ENCODE results near the gene ILKAP.

ILKAP gene

GRCh38 chr2:238236571-238236970 is 33.1 kb upstream of the ILKAP start:
- DNase-seq, result no peak

DNA sequence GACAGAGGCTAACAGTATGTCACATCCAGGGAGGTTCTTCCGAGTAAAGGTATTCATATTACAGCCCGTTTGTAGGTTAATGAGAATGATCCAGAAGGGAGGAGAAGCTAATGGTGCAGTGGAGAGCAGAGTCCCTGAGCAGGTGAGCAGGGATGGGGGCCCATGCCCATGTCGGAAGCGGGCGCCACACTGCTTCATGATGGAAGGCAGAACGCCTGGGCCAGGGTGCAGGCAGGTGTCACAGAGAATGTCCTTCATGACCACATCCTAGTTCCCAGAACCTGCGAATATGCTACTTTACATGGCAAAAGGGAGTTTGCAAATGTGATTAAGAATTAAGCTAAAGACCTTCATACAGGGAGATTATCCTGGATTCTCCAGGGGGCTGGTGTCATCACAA is 32.4 kb upstream of the ILKAP start:
- DNase-seq, result no peak

- no peak for DNase-seq
These were observed 31.8 kb upstream of the ILKAP start for GRCh38 chr2:238235331-238235732.

DNA sequence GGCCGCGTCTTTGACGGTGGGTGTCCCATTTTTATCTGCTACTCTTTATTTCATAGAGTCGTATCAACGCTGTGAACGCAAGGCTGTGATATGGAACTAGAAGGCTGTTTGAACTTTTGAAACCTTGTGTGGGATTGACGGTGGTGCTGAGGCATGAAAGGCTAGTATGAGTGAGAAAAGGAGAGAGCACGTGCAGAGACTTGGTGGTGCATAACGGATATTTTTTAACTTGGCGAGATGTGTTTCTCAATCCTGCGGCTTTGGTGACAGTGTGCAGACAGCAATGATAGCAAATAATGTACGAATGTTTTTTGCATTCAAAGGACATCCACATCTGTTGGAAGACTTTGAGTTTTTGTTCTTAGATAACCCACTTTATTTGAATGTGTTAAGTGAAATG is 30.1 kb upstream of the ILKAP start:
- no peak for DNase-seq

GRCh38 chr2:238231809-238232208 is 28.3 kb upstream of the ILKAP start:
- DNase-seq, result no peak

DNA sequence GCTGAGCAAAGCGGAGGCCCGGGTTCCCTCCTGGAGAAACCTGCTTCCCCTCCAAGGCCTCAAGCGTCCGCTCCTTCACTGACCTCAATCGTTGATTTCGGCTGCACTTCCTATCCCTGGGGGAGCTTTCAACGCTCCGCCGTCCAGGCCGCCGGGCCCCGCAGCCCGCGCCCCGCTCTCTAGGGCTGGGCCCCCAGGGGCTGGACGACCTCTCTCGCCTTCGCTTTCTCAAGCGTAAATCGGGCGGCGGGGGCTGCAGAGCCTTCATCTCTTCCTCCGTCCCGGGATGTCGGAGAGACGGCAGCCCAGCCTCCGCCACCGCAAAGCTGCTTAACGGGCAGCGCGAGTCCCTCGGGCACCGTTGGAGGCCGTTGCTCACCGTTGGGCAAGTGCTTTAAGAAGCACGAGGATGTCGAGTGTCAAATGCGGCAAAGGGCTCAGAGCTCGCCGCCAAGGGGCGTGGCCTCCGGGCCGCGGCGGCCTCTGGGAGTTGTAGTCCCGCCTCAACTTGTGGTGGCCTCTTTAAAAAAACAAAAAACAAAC is 27.8 kb upstream of the ILKAP start:
- DNase-seq, result no peak

- no peak for DNase-seq
These were observed 27.2 kb upstream of the ILKAP start for GRCh38 chr2:238230699-238231098.

GRCh38 chr2:238228700-238229099 is 25.2 kb upstream of the ILKAP start:
- DNase-seq, result no peak

DNA sequence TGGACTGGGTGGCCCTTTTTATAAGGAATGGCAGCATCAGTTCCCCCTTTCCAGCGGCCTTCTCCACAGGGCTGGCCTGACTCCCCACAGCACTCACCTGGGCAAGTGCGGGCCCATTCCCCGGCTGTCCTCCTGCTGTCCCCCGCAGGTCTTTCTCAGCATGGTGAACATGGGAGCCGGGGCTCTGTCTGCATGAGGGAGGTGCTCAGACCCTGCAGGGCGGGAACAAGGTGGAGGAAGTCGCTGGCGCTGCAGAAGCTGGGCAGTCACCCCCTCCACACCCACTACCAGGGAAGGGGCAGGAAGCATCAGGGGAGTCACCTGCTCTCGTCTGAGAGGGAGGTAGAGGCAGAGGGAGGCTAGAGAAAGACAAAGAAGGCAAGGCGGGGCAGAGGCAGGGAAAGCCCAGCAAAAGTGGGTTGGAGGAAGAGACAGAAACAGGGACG is 24.1 kb upstream of the ILKAP start:
- DNase-seq, result no peak

DNA sequence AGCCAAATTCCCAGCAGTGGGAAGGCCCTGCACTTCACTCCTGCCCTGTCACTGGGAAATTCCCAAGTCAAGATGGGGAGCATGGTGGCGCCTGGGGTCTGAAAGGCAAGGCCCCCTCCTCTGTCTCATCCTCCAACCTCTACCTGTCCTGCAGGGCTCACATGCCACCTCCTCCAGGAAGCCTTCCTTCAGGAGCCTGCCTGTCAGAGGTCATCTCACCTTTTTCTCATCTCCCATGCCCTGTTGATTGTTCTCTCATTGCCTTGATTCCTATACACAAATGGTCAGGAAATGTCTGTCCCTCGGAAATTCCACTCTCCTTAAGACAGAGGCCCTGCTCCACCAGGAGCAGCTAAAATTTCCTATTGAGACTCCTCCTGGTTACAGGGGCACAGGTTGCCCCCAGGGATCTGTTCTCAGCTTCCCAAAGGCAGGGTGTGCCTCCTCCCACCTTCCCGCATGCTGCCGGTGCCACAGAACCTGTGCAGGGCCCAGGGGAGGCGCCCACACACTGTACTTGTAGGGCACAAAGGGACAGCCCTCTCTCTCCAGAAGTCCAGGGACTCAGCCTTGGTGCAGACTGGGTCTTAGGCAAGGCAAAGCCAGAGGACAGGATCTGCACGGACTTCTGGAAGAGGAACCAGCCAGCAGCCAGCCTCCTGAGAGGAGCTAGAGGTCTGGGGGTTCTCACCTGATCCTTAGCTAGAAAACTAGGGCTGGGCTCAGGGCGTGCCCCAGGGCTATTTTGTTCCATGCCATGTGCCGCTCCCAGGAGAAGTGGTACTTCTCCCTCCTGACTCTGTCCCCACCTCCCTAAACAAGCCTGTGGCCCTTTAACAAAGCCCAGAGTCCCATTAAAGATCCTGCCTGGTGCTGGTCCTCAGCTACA is 23.4 kb upstream of the ILKAP start:
- DNase-seq, result no peak

GRCh38 chr2:238225911-238226697 is 22.6 kb upstream of the ILKAP start:
- DNase-seq, result no peak

GRCh38 chr2:238225121-238225520 is 21.6 kb upstream of the ILKAP start:
- no peak for DNase-seq

DNA sequence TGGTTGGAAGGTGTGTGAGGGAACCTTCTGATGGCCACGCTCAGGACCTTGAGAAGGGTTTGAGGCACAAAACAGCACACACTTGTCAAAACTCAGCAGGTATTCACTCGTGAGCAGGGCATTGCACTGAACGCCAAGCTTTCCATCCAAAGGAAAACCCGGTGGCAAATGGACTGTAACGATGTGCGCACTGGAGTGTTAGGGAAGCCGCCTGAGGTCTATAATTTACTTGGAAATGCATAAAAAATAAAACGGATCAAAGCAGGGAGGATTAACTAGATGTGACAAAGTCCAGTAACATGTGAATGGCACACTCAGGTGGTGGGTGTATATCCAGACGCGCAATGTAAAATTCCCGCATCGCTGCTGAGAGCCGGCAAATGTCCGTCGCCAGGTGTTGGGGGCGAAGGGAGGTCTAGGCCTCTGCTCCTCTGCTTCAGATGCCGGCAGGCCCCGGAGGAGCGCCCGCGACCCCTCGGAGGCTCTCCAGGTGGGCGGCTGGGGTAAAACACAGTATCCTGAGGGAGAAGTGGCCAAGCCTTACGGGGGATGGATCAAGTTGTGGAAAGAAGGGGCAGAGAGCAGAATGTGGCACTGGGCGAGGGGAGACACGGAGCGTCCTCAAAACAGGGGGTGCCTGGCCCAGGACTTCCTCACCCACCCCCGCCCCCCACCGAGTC is 21.0 kb upstream of the ILKAP start:
- DNase-seq, result no peak

DNA sequence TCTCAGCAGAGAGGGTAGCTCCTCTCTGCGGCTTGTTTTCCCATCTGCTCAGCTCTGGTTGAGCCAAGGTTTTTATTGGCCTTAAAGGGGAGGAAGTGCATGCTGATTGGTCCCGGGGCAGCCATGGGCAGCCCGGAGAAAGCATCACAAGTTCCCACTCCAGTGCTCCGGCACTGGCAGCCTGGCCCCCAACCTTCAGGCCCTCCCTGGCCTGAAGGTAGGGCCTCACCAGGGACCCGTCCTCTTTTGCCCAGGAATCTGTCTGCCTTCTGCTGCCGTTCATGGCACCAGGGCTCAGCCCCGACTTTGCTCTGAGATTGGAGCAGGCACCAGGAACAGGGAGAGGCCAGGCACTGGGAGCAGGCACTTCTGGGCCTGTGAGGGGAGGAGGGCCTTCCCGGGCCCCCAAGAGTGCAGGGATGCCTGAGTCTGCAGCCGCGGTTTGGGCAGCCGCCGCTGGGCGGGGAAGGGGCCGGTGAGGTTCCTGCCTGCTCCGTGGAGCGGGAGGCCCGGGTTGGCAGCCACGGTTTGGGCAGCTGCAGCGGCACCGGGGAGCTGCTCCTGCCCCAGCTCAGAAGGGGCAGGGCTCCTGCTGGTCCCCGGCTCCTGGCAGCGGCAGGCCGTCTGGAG is 17.5 kb upstream of the ILKAP start:
- no peak for DNase-seq

GRCh38 chr2:238220274-238220891 is 16.9 kb upstream of the ILKAP start:
- no peak for DNase-seq

DNA sequence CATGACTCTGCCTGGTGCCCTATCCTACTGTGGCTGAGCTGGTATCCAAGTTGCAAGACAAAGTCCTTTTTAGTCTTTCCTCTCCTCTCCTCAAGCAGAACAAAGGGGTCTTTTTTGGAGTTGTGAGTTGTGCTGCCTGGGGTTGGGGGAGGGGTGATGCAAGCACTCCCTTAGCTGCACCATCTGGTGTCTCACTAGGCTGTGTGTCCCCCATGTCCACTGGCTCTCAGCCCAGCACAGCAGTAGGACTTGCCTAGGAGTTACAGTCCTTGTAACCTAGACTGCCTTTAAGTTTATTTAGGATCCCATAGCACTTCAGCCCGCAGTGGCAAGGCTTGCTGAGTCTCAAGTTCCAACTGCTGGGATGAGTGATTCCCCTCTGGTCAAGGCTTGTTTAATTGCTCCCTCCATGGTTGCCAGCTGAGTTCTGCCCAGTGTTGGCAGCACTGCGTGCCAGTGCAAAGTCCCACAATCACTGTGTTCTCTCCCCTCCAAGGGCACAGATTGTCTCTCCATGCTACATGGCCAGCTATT is 13.2 kb upstream of the ILKAP start:
- no peak for DNase-seq

- DNase-seq, result no peak
These were observed 3.5 kb upstream of the ILKAP start for GRCh38 chr2:238207006-238207405.

DNA sequence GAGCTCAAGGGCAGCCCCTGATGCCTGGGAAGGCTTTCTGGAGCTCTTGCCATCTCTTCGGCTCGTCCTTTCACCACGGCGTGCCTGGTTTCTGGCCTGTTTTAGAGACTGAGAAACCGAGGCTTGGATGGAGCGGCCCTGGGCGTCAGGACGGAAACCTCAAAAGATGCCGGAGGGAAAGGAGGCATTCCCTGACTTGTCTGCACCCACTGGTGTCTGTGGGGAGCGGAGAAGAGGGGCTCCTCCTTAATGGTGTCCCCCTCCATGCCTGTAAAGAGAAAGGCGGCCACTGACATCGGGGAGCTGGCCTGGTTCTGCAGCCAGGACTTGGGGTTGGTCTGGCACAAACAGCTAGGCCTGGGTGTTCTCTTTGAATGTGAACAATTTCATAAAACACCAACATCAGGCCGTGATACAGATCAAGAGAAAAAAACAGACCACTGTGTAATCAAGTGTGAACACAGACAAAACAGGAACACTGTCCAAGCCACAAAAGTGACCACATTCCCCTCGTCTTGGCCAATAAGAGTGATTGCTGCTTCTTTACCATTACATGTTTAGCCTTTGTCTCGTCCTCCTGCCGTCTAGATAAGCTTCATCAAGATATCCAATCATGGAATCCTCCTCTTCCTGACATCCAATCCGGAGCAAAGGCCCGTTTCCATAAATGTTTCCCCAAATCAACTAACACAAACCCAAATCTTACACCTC is 633 bp upstream of the ILKAP start:
- DNase-seq, result no peak

GRCh38 chr2:238202326-238203093 is 985 bp downstream of the ILKAP start:
- no peak for DNase-seq

DNA sequence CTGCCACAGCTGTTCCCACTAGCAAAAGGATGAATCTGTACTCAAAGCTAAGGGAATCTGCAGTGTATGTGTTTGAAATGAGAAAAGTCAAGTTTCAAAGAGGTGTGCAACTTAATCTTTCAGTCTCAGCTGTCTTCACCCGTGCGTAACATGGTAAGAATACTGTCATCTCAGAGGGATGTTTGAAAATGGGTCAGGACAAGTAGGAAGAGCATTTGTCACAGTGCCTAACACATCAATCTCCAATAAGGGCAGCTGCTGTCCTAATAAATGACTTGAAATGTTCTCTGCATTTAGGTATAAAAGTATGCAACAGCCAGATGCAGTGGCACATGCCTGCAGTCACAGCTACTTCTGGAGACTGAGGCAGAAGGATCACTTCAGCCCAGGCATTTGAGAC is 13.1 kb downstream of the ILKAP start:
- DNase-seq, result no peak
